Erythroblast (primary cell): ENCODE data around the gene UVSSA.

ENCODE experiments used
- GATA1 ChIP-seq: IDR thresholded peaks from 2 replicates; pipeline ENCODE4 v1.6.1; 2011; ENCODE audit warnings: low read depth, mild to moderate bottlenecking, control low read depth, low read length, moderate library complexity
- POLR2A ChIP-seq: IDR thresholded peaks from 2 replicates; pipeline ENCODE4 v1.6.1; 2011; ENCODE audit warnings: mild to moderate bottlenecking, low read length

GRCh38 chr4:1413687-1414479 lies 66.9 kb downstream of the UVSSA start:
- TF ChIP-seq POLR2A: no peak
- TF ChIP-seq GATA1: no peak
